Caki2 (cell line): ENCODE measurements around the gene DNAJC10. TPM values are rescaled to one million over a fixed set of nuclear protein-coding genes. Genes with fewer than 3 reads are reported as not detected.
"Not testable (repeated sequence)": the region's sequence is repeated elsewhere in the genome, so short reads cannot be mapped to it uniquely, and the experiment has no call there.

Experiments
- DNase-seq: peaks from one replicate; pipeline ENCODE4 v3.0.0-alpha.2; 2015; ENCODE audit warnings: low read depth
- in situ Hi-C: cut with HindIII; loops from 2 replicates; pipeline ENCODE4 v1.10.0; 2016; ENCODE audit warnings: low sequenced_read_pairs, low pct_unique_long_range_greater_than_20kb, mixed read lengths
- total RNA-seq: library from RNA; depleted of rRNA; stranded (reverse); fragments of >200 nt; shearing (Covaris generic); gene quantifications from 2 replicates; pipeline ENCODE4 v1.2.3, GENCODE V29; 2014; ENCODE audit warnings: low replicate concordance

The DNAJC10 gene
- total RNA-seq, 1 experiment from 2014 or later = 95.4 TPM

- DNase-seq = no peak
- in situ Hi-C loops = no loop called here
Observed at GRCh38 chr2:182767578-182767977, 51.5 kb downstream of the DNAJC10 start.

DNA sequence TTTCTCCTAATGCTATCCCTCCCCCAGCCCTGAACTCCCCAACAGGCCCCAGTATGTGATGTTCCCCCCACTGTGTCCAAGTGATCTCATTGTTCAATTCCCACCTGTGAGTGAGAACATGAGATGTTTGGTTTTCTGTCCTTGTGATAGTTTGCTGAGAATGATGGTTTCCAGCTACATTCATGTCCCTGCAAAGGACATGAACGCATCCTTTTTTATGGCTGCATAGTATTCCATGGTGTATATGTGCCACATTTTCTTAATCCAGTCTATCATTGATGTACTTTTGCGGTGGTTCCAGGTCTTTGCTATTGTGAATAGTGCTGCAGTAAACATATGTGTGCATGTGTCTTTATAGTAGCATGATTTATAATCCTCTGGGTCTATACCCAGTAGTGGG is 52.9 kb downstream of the DNAJC10 start:
- DNase-seq, in situ Hi-C loops: not testable (repeated sequence)

GRCh38 chr2:182779323-182779722 is 63.3 kb downstream of the DNAJC10 start:
- in situ Hi-C loops = no loop called here
- no peak for DNase-seq

- DNase-seq, in situ Hi-C loops: not testable (repeated sequence)
Observed at GRCh38 chr2:182781099-182781498, 65.0 kb downstream of the DNAJC10 start.

DNA sequence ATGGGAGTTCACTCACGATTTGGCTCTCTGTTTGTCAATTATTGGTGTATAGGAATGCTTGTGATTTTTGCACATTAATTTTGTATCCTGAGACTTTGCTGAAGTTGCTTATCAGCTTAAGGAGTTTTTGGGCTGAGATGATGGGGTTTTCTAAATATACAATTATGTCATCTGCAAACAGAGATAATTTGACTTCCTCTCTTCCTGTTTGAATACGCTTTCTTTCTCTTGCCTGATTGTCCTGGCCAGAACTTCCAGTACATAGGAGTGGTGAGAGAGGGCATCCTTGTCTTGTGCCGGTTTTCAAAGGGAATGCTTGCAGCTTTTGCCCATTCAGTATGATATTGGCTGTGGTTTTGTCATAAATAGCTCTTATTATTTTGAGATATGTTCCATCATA is 66.6 kb downstream of the DNAJC10 start:
- in situ Hi-C loops, DNase-seq: not testable (repeated sequence)

- in situ Hi-C loops = no loop called here
- DNase-seq = no peak
Observed at GRCh38 chr2:182784058-182784706, 68.1 kb downstream of the DNAJC10 start.

- peak; percentile 27 for DNase-seq
- in situ Hi-C loops = no loop called here
Observed at GRCh38 chr2:182784777-182785176, 68.7 kb downstream of the DNAJC10 start.

GRCh38 chr2:182792441-182792840 is 76.4 kb downstream of the DNAJC10 start:
- no peak for DNase-seq
- in situ Hi-C loops = no loop called here

DNA sequence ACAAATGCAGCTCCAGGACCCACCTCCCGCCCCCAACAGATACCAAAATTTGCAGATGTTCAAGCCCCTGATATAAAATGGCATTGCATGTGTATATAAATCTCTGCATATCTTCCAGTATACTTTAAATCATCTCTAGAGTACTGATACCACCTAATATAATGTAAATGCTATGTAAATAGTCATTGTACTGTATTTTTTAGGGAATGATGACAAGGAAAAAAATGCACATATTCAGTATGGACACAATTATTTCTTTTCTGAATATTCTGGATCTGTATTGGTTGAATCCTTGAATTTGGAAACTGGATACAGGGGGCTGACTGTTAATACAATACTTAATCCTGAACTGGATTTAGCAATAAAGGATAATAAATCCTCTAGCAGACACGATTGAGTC is 82.7 kb downstream of the DNAJC10 start:
- in situ Hi-C loops = no loop called here
- no peak for DNase-seq

GRCh38 chr2:182804128-182804527 is 88.1 kb downstream of the DNAJC10 start:
- in situ Hi-C loops = no loop called here
- no peak for DNase-seq

GRCh38 chr2:182807319-182807718 is 91.3 kb downstream of the DNAJC10 start:
- no peak for DNase-seq
- in situ Hi-C loops = no loop called here

- no peak for DNase-seq
- in situ Hi-C loops = no loop called here
Observed at GRCh38 chr2:182810087-182810486, 94.0 kb downstream of the DNAJC10 start.

DNA sequence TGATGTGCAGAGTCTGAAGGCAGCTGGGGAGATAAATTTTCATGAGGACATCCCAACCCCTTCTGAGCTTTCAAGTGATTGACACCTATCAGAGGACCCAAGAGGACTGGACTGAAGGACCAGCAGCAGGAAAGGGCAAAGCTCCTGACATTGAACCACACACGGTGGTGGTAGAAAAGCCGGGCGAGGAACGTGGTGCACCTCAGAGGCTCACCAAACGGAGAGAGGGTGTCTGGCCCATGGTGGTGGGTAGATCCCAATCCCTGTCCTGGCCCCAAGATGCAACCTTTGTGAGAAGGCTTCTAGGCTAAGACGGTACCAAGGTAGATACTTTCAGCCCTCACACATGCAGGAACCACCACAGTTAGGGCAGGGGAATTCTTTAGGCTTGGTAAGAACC is 98.3 kb downstream of the DNAJC10 start:
- no peak for DNase-seq

GRCh38 chr2:182814804-182815203 is 98.7 kb downstream of the DNAJC10 start:
- no peak for DNase-seq
- in situ Hi-C loops = no loop called here

More for the DNA sequence above, 98.3 kb downstream of the DNAJC10 start:
- in situ Hi-C loops = no loop called here

- DNase-seq = no peak
- in situ Hi-C loops = no loop called here
Observed at GRCh38 chr2:182816866-182817265, 100.8 kb downstream of the DNAJC10 start.

GRCh38 chr2:182817558-182817957 is 101.5 kb downstream of the DNAJC10 start:
- DNase-seq = no peak
- in situ Hi-C loops = no loop called here

DNA sequence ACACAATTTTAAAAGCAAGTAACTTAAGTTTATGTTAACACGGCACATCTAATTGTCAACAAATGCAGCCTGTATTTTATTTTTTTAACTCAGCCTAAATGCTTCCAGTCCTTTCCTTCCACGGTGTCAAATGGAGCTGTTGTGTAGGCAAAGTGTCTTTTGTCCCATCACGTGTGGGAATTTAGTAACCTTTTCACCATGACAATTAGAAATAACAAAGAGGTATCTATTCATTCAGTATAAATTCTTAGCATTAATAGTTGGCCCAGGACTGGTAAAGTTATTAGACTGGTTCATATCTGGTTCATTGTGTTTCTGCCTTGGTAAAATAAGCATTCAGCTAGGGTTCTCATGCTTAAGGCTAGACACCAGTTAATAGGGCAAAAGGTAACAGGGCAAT is 102.4 kb downstream of the DNAJC10 start:
- in situ Hi-C loops = no loop called here
- no peak for DNase-seq

GRCh38 chr2:182818925-182819324 is 102.9 kb downstream of the DNAJC10 start:
- no peak for DNase-seq
- in situ Hi-C loops = no loop called here

DNA sequence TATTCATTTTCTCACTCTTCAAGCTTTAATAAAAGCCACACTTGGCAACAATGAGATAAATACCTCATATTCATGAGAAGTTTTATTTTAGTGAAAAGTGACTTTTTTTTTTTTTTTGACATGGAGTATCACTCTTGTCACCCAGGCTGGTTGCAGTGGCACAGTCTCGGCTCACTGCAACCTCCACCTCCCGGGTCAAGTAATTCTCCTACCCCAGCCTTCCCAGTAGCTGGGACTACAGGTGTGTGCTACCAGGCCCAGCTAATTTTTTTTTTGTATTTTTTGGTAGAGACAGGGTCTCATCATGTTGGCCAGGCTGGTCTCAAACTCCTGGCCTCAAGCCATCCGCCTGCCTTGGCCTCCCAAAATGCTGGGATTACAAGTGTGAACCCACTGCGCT is 103.4 kb downstream of the DNAJC10 start:
- no peak for DNase-seq
- in situ Hi-C loops = no loop called here

- DNase-seq = no peak
- in situ Hi-C loops = no loop called here
Observed at GRCh38 chr2:182821182-182821581, 105.1 kb downstream of the DNAJC10 start.
